Upper lobe of left lung (tissue), 6 donors: ENCODE results near the gene MRPL48. TPM values are rescaled to one million over a fixed set of nuclear protein-coding genes. Genes with fewer than 3 reads are reported as not detected.

Experiments used
- ATAC-seq, 2 donors: fragments of 200-7000 bp; cut with Tn5 transposase; one replicate each; pipeline ENCODE4 v1.9.1; 2022; ENCODE audit warnings: mild to moderate bottlenecking in 2 of 2, moderate library complexity in 2 of 2; ENCODE audit not compliant: low FRiP score in 2 of 2
- DNase-seq, 2 donors: peaks; one replicate each; pipeline ENCODE4 v3.0.0-alpha.2; 2019 to 2020
- H3K27ac ChIP-seq, 4 donors: fragments of 200-600 bp; sonication (generic); one replicate each; pipeline ENCODE4 v1.5.1; 2016 to 2019
- H3K27me3 ChIP-seq, 4 donors: fragments of 200-600 bp; sonication (generic); one replicate each; pipeline ENCODE4 v1.5.1; 2017 to 2019
- H3K36me3 ChIP-seq, 4 donors: fragments of 200-600 bp; sonication (generic); one replicate each; pipeline ENCODE4 v1.5.1; 2016 to 2019
- H3K4me1 ChIP-seq, 4 donors: fragments of 200-600 bp; sonication (generic); one replicate each; pipeline ENCODE4 v1.5.1; 2018 to 2019
- H3K4me3 ChIP-seq, 4 donors: fragments of 200-600 bp; sonication (generic); one replicate each; pipeline ENCODE4 v1.5.1; 2017 to 2019; ENCODE audit warnings: mild to moderate bottlenecking in 2 of 4, moderate library complexity in 1 of 4
- H3K9me3 ChIP-seq, 4 donors: fragments of 200-600 bp; sonication (generic); one replicate each; pipeline ENCODE4 v1.5.1; 2018 to 2019
- EP300 ChIP-seq, 4 donors: sonication (generic); formaldehyde crosslinking; IDR thresholded peaks; one replicate each; pipeline ENCODE4 v1.5.1; 2017; ENCODE audit warnings: antibody characterized with exemption in 4 of 4, control low read depth in 2 of 4
- POLR2A ChIP-seq, 4 donors: fragments of 450-650 bp; IDR thresholded peaks; one replicate each; pipeline ENCODE4 v1.5.1; 2016 to 2017; ENCODE audit warnings: antibody characterized with exemption in 4 of 4, mild to moderate bottlenecking in 2 of 4
- POLR2AphosphoS5 ChIP-seq, 2 donors: sonication (generic); formaldehyde crosslinking; IDR thresholded peaks; one replicate each; pipeline ENCODE4 v1.5.1; 2017; ENCODE audit warnings: antibody characterized with exemption in 2 of 2
- WGBS, 2 donors: methylation state at CpG; one replicate each; pipeline ENCODE4 v1.1.5; 2017 to 2018; 5-methylcytosine and 5-hydroxymethylcytosine counted together
- total RNA-seq, 6 donors: library from RNA; depleted of rRNA in 4 of 6; stranded (reverse); fragments of >200 nt in 4 of 6; gene quantifications; one replicate each; pipeline versions ENCODE4 v1.1.0 to v1.2.1, GENCODE V29; 2016 to 2021
- TF ChIP-seq, protein P1 (sequence below), 6 experiments: fragments of 450-650 bp in 4 of 6; fragments of 200-600 bp in 2 of 6; sonication (generic) in 2 of 6; IDR thresholded peaks; one replicate each; pipeline ENCODE4 v1.5.1; 2016 to 2019; ENCODE audit warnings: antibody characterized with exemption in 6 of 6
- donor health status: DM: no; HTN: no; CAD: no; lungs with moderate emphysema.
- donor health status: DM: no; HTN: yes; CAD: no; lungs with severe emphysema.

Gene MRPL48
- total RNA-seq, 6 donors from 2014 or later, result 7.3 to 25.3 (median 21.8) TPM

GRCh38 chr11:73839123-73839457, 51.4 kb downstream of the MRPL48 start:
- no peak overlapping the region for H3K27ac ChIP-seq
- H3K4me1 ChIP-seq, result no peaks in the 10 kb centered on the region
- no peaks in the 10 kb centered on the region for H3K27me3 ChIP-seq
- DNase-seq, result no peak
- ATAC-seq, result no peak
- no peaks in the 10 kb centered on the region for H3K9me3 ChIP-seq
- peaks cover 0 to 22% (median 4%) of the 10 kb centered on the region in 4 donors for H3K36me3 ChIP-seq
- TF ChIP-seq EP300 (IDR thresholded peaks at IDR 0.05) (no peak), POLR2AphosphoS5 (IDR thresholded peaks at IDR 0.05) (no peak), POLR2A (IDR thresholded peaks at IDR 0.05) (no peak)
- TF ChIP-seq, protein P1, sequence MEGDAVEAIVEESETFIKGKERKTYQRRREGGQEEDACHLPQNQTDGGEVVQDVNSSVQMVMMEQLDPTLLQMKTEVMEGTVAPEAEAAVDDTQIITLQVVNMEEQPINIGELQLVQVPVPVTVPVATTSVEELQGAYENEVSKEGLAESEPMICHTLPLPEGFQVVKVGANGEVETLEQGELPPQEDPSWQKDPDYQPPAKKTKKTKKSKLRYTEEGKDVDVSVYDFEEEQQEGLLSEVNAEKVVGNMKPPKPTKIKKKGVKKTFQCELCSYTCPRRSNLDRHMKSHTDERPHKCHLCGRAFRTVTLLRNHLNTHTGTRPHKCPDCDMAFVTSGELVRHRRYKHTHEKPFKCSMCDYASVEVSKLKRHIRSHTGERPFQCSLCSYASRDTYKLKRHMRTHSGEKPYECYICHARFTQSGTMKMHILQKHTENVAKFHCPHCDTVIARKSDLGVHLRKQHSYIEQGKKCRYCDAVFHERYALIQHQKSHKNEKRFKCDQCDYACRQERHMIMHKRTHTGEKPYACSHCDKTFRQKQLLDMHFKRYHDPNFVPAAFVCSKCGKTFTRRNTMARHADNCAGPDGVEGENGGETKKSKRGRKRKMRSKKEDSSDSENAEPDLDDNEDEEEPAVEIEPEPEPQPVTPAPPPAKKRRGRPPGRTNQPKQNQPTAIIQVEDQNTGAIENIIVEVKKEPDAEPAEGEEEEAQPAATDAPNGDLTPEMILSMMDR (IDR thresholded peaks at IDR 0.05), result no peak
- H3K4me3 ChIP-seq, result no peak overlapping the region

GRCh38 chr11:73851046-73851764, 63.5 kb downstream of the MRPL48 start:
- Histone ChIP-seq H3K4me3 (no peak overlapping the region), H3K4me1 (no peaks in the 10 kb centered on the region), H3K36me3 (peaks cover 0 to 12% (median 0%) of the 10 kb centered on the region in 4 donors), H3K27me3 (no peaks in the 10 kb centered on the region), H3K9me3 (no peaks in the 10 kb centered on the region), H3K27ac (no peak overlapping the region)
- DNase-seq (no peak), ATAC-seq (no peak)
- 93 to 94% methylated on average over 3 of the region's 3 CpGs for WGBS, 2 donors
- TF ChIP-seq POLR2A (IDR thresholded peaks at IDR 0.05) (no peak), EP300 (IDR thresholded peaks at IDR 0.05) (no peak), POLR2AphosphoS5 (IDR thresholded peaks at IDR 0.05) (no peak)
- TF ChIP-seq, protein P1 (IDR thresholded peaks at IDR 0.05), result no peak

- Histone ChIP-seq H3K4me1 (no peaks in the 10 kb centered on the region), H3K4me3 (no peak overlapping the region), H3K27ac (no peak overlapping the region), H3K27me3 (no peaks in the 10 kb centered on the region), H3K9me3 (no peaks in the 10 kb centered on the region), H3K36me3 (peaks cover 0 to 5% (median 0%) of the 10 kb centered on the region in 4 donors)
- DNase-seq (no peak), ATAC-seq (no peak)
- WGBS, 2 donors, result 90 to 100% methylated on average over 3 of the region's 3 CpGs
- TF ChIP-seq, protein P1 (IDR thresholded peaks at IDR 0.05), result no peak
- TF ChIP-seq POLR2A (IDR thresholded peaks at IDR 0.05), result no peak
- no peak for TF ChIP-seq EP300 (IDR thresholded peaks at IDR 0.05)
- no peak for TF ChIP-seq POLR2AphosphoS5 (IDR thresholded peaks at IDR 0.05)
Measured at GRCh38 chr11:73852049-73852448, 64.4 kb downstream of the MRPL48 start.

DNA sequence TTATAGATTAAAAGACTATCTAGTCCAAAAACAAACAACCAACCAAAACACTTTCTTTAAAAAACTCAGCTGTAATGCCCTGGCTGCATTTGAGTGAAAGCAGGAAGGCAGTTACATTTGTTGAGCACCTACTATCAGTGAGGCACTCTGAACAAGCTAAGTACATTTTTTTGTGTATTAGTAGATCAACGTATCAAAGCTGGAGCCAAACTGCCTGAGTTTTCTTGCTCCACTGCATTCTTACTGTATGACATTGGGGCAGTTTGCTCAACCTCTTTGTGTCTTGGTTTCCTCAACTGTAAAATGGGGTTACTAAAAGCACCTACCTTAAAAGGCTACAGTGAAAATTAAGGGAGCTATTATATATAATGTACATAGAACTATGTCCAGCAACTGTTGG, 67.0 kb downstream of the MRPL48 start:
- Histone ChIP-seq H3K9me3 (no peaks in the 10 kb centered on the region), H3K27me3 (no peaks in the 10 kb centered on the region), H3K36me3 (no peaks in the 10 kb centered on the region), H3K27ac (no peak overlapping the region), H3K4me3 (no peak overlapping the region), H3K4me1 (no peaks in the 10 kb centered on the region)
- no peak for TF ChIP-seq EP300 (IDR thresholded peaks at IDR 0.05)
- TF ChIP-seq, protein P1 (IDR thresholded peaks at IDR 0.05), result no peak
- TF ChIP-seq POLR2AphosphoS5 (IDR thresholded peaks at IDR 0.05), result no peak
- TF ChIP-seq POLR2A (IDR thresholded peaks at IDR 0.05), result no peak
- WGBS, 2 donors, result 83 to 91% methylated on average over 1 of the region's 1 CpG
- no peak for DNase-seq
- no peak for ATAC-seq

DNA sequence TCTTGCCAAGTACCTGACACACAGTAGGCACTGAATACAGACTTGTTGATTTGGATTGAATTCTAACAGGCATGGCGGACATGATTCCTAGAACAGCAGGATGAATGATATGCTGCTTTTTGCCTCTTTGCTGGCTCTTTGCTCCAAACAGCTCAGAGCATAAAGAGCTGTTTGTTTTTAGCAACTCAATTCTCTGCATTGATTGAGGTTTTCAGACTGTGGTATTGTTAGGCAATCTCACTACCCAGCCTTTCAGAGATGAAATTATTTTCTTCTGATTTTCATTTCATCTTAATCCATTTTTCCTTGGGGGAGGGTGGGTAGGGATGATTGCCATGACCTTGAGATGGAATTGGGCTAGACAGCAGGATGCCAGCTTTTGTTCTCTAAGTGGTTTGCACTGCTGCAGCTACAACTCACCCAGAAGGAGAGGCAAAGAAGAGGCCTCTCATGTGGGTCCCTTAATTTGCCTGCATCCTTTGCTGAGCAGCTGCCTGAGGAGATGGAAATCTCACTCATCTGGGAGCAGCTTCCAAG, 68.4 kb downstream of the MRPL48 start:
- Histone ChIP-seq H3K27me3 (no peaks in the 10 kb centered on the region), H3K27ac (no peak overlapping the region), H3K4me1 (no peaks in the 10 kb centered on the region), H3K9me3 (no peaks in the 10 kb centered on the region), H3K36me3 (peaks cover 0 to 9% (median 6%) of the 10 kb centered on the region in 4 donors), H3K4me3 (no peak overlapping the region)
- TF ChIP-seq, protein P1 (IDR thresholded peaks at IDR 0.05), result no peak
- TF ChIP-seq POLR2AphosphoS5 (IDR thresholded peaks at IDR 0.05) (no peak), EP300 (IDR thresholded peaks at IDR 0.05) (no peak), POLR2A (IDR thresholded peaks at IDR 0.05) (no peak)
- ATAC-seq, result no peak
- 100% methylated on average over 1 of the region's 1 CpG for WGBS, 2 donors
- no peak for DNase-seq
